ENCODE measurements around the gene RASEF. TPM values are rescaled to one million over a fixed set of nuclear protein-coding genes. Genes with fewer than 3 reads are reported as not detected.
"Not testable (repeated sequence)": the region's sequence is repeated elsewhere in the genome, so short reads cannot be mapped to it uniquely, and the experiment has no call there.

RASEF gene
- total RNA-seq, 1 experiment from 2014 or later: 2.2 TPM

DNA sequence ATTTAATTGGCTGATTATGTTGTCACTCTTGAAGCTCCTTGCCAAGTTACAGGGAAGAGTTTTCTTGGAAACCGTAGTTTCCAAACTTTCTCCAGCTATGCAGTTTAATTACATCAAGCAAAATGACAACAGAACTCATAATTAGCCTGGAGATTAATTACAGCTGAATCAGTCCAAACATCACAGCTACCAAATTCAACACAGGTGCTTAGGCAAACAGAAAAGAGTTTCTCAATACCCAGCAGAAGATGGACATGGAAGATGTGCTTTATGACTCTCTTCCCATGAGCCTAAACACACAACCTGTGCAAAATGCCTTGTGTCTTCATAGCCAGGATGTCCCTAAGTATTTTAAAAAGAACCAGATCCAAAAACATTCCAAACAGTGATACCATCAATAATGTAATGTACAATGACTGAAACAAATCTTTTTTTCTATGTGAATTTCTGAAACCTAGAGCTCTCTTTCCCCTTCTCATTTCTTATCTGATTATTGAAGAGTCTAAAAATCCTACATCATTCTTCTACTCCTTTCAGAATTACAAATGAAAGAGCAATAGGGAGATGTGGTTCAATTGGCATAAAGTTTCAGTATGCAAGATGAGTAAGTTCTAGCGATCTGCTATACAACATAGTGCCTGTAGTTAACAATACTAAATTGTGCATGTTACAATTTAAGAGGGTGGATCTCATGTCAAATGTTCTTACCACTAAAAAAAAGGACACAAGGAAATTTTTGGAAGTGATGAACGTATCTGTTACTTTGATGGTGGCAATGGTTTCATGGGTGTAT, 124.3 kb downstream of the RASEF start:
- H3K27ac Mint-ChIP-seq: no peak overlapping the region
- Histone ChIP-seq H3K79me1 (ENCODE audit: insufficient read depth, low read depth, low read length, poor library complexity, severe bottlenecking) (no peaks in the 10 kb centered on the region), H3K4me1 (ENCODE audit: insufficient read depth, low read length) (no peaks in the 10 kb centered on the region), H4K20me1 (ENCODE audit: control insufficient read depth, insufficient read depth, insufficient read length) (no peaks in the 10 kb centered on the region), H3K9ac (ENCODE audit: extremely low read depth, insufficient read length, low read length) (no peak overlapping the region), H2BK120ac (ENCODE audit: low read depth, low read length, poor library complexity, severe bottlenecking) (no peak overlapping the region), H3K4ac (ENCODE audit: low read depth, low read length) (no peak overlapping the region), H3K9me3 (ENCODE audit: control insufficient read depth, low read depth, low read length) (no peaks in the 10 kb centered on the region), H2AFZ (ENCODE audit: low read length) (no peak overlapping the region), H2AK5ac (ENCODE audit: insufficient read length, low read length) (no peak overlapping the region), H3K56ac (ENCODE audit: insufficient read length, low read depth, low read length) (no peak overlapping the region), H4K91ac (ENCODE audit: insufficient read length, low read depth, low read length) (no peak overlapping the region), H2BK5ac (ENCODE audit: insufficient read length, low read length) (no peak overlapping the region), H4K5ac (ENCODE audit: insufficient read length, low read depth, low read length) (no peak overlapping the region), H3K27me3 (ENCODE audit: insufficient read depth, low read length) (no peaks in the 10 kb centered on the region), H3K4me2 (ENCODE audit: insufficient read depth, insufficient read length, low read length) (no peak overlapping the region), H3K79me2 (ENCODE audit: insufficient read depth, low read length) (no peaks in the 10 kb centered on the region), H3K14ac (ENCODE audit: insufficient read depth, low read length) (no peak overlapping the region), H2BK15ac (ENCODE audit: low read depth, low read length) (no peak overlapping the region), H2BK12ac (ENCODE audit: insufficient read length, low read depth, low read length) (no peak overlapping the region), H3K27ac (ENCODE audit: insufficient read length, low read depth, low read length) (no peak overlapping the region), H2BK20ac (ENCODE audit: low read depth, low read length, poor library complexity, severe bottlenecking) (no peak overlapping the region), H3K23ac (ENCODE audit: insufficient read length, low read depth, low read length) (no peak overlapping the region), H3K18ac (ENCODE audit: insufficient read length, low read depth, low read length) (no peak overlapping the region), H3K23me2 (ENCODE audit: insufficient read length, low read depth, low read length, poor library complexity, severe bottlenecking) (no peaks in the 10 kb centered on the region), H3T11ph (ENCODE audit: low read length) (no peak overlapping the region), H4K8ac (replicated peaks; ENCODE audit: insufficient read length, low read depth, low read length) (no peak overlapping the region)
- no peaks in the 10 kb centered on the region; a peak in 1 of 5 replicates for H3K9me3 Mint-ChIP-seq
- H3K27me3 Mint-ChIP-seq (ENCODE audit: low read depth): no peaks in the 10 kb centered on the region; the same call in 1 of the 2 replicates
- no peaks in the 10 kb centered on the region for H3K36me3 Mint-ChIP-seq (ENCODE audit: insufficient read depth in 1 of 3, low read depth in 3 of 3)
- WGBS (ENCODE audit: extremely low coverage, insufficient read length, low lambda C conversion rate): no CpG with 5 or more reads among the region's 3 CpGs
- H3K4me3 Mint-ChIP-seq: no peak overlapping the region
- peaks cover 0 to 5% of the 10 kb centered on the region in 2 experiments; a peak in 1 of 4 replicates for H3K4me1 Mint-ChIP-seq
- TF ChIP-seq, protein P1, sequence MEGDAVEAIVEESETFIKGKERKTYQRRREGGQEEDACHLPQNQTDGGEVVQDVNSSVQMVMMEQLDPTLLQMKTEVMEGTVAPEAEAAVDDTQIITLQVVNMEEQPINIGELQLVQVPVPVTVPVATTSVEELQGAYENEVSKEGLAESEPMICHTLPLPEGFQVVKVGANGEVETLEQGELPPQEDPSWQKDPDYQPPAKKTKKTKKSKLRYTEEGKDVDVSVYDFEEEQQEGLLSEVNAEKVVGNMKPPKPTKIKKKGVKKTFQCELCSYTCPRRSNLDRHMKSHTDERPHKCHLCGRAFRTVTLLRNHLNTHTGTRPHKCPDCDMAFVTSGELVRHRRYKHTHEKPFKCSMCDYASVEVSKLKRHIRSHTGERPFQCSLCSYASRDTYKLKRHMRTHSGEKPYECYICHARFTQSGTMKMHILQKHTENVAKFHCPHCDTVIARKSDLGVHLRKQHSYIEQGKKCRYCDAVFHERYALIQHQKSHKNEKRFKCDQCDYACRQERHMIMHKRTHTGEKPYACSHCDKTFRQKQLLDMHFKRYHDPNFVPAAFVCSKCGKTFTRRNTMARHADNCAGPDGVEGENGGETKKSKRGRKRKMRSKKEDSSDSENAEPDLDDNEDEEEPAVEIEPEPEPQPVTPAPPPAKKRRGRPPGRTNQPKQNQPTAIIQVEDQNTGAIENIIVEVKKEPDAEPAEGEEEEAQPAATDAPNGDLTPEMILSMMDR (conservative IDR thresholded peaks at IDR 0.05): no peak
- DNase-seq: no peak

DNA sequence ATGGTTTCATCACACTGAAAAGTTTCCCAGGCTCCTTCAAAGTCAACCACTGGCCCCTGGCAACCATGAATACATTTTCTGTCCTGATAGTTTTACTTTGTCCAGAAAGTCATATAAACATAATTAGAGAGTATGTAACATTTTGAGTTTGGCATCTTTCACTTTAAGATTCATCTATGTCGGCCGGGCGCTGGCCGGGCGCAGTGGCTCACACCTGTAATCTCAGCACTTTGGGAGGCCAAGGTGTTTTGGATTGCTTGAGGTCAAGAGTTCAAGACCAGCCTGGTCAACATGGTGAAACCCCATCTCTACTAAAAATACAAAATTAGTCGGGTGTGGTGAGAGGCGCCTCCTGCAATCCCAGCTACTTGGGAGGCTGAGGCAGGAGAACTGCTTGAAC, 126.4 kb downstream of the RASEF start:
- H3K23ac ChIP-seq (ENCODE audit: insufficient read length, low read depth, low read length); H3K36me3 Mint-ChIP-seq (ENCODE audit: insufficient read depth in 1 of 3, low read depth in 3 of 3); H4K8ac ChIP-seq (replicated peaks; ENCODE audit: insufficient read length, low read depth, low read length): not testable (repeated sequence)

More for the DNA sequence above, 126.4 kb downstream of the RASEF start:
- H3K4ac ChIP-seq (ENCODE audit: low read depth, low read length); H2BK5ac ChIP-seq (ENCODE audit: insufficient read length, low read length); H3K27ac Mint-ChIP-seq; H3K4me1 ChIP-seq (ENCODE audit: insufficient read depth, low read length); DNase-seq; H4K91ac ChIP-seq (ENCODE audit: insufficient read length, low read depth, low read length); H2AK5ac ChIP-seq (ENCODE audit: insufficient read length, low read length); H3K79me2 ChIP-seq (ENCODE audit: insufficient read depth, low read length); H3K14ac ChIP-seq (ENCODE audit: insufficient read depth, low read length); H3K56ac ChIP-seq (ENCODE audit: insufficient read length, low read depth, low read length); H3K27me3 ChIP-seq (ENCODE audit: insufficient read depth, low read length); H3K9me3 Mint-ChIP-seq; H2AFZ ChIP-seq (ENCODE audit: low read length); H3K23me2 ChIP-seq (ENCODE audit: insufficient read length, low read depth, low read length, poor library complexity, severe bottlenecking); H2BK12ac ChIP-seq (ENCODE audit: insufficient read length, low read depth, low read length); H3K27ac ChIP-seq (ENCODE audit: insufficient read length, low read depth, low read length); H4K5ac ChIP-seq (ENCODE audit: insufficient read length, low read depth, low read length); H2BK20ac ChIP-seq (ENCODE audit: low read depth, low read length, poor library complexity, severe bottlenecking); H2BK15ac ChIP-seq (ENCODE audit: low read depth, low read length); H3T11ph ChIP-seq (ENCODE audit: low read length); H3K4me1 Mint-ChIP-seq; H3K27me3 Mint-ChIP-seq (ENCODE audit: low read depth); H3K18ac ChIP-seq (ENCODE audit: insufficient read length, low read depth, low read length); H3K4me2 ChIP-seq (ENCODE audit: insufficient read depth, insufficient read length, low read length); H3K9ac ChIP-seq (ENCODE audit: extremely low read depth, insufficient read length, low read length); H3K4me3 Mint-ChIP-seq; H3K9me3 ChIP-seq (ENCODE audit: control insufficient read depth, low read depth, low read length); H4K20me1 ChIP-seq (ENCODE audit: control insufficient read depth, insufficient read depth, insufficient read length); H3K79me1 ChIP-seq (ENCODE audit: insufficient read depth, low read depth, low read length, poor library complexity, severe bottlenecking); H2BK120ac ChIP-seq (ENCODE audit: low read depth, low read length, poor library complexity, severe bottlenecking): not testable (repeated sequence)
- no CpG with 5 or more reads among the region's 7 CpGs for WGBS (ENCODE audit: extremely low coverage, insufficient read length, low lambda C conversion rate)

Data from H9 (cell line).